ENCODE measurements around the gene SV2C. TPM values are rescaled to one million over a fixed set of nuclear protein-coding genes. Genes with fewer than 3 reads are reported as not detected.
"Not testable (repeated sequence)": the region's sequence is repeated elsewhere in the genome, so short reads cannot be mapped to it uniquely, and the experiment has no call there.

SV2C gene
- total RNA-seq: under 1 TPM; 0.14 TPM

- peaks cover 14 to 24% of the 10 kb centered on the region in 2 donors for H3K4me1 ChIP-seq (ENCODE audit: control insufficient read depth in 1 of 2, low read depth in 2 of 2)
- ATAC-seq (ENCODE audit: insufficient number of reproducible peaks, low FRiP score, low read depth): no peak
- TF ChIP-seq CTCF (IDR thresholded peaks at IDR 0.05): no peak
- no peaks in the 10 kb centered on the region for H3K27me3 ChIP-seq (replicated peaks; ENCODE audit: insufficient read depth)
- no peak for DNase-seq (ENCODE audit: low spot score)
- H3K27ac ChIP-seq: no peak within 1 kb of the TSS
- no peaks in the 10 kb centered on the region for H3K36me3 ChIP-seq
- peak within 1 kb of the TSS; percentile 50 for H3K4me3 ChIP-seq
- H3K9me3 ChIP-seq: no peaks in the 10 kb centered on the region
Observed at GRCh38 chr5:76082772-76083554, at the start of gene SV2C. SV2C (plus strand) TSS chr5:76083383; CDS start chr5:76131751, 48,368 bp downstream.

GRCh38 chr5:76037736-76038151, 45.4 kb upstream of the SV2C start:
- not testable (repeated sequence) for H3K9me3 ChIP-seq; ATAC-seq (ENCODE audit: insufficient number of reproducible peaks, low FRiP score, low read depth); H3K4me1 ChIP-seq (ENCODE audit: control insufficient read depth in 1 of 2, low read depth in 2 of 2); DNase-seq (ENCODE audit: low spot score); H3K4me3 ChIP-seq; H3K27ac ChIP-seq; H3K36me3 ChIP-seq; H3K27me3 ChIP-seq (replicated peaks; ENCODE audit: insufficient read depth)

GRCh38 chr5:76038212-76038611, 45.0 kb upstream of the SV2C start:
- H3K4me3 ChIP-seq: no peak overlapping the region
- no peaks in the 10 kb centered on the region for H3K36me3 ChIP-seq
- no peaks in the 10 kb centered on the region for H3K27me3 ChIP-seq (replicated peaks; ENCODE audit: insufficient read depth)
- no peak overlapping the region for H3K27ac ChIP-seq
- TF ChIP-seq CTCF (IDR thresholded peaks at IDR 0.05): no peak
- H3K9me3 ChIP-seq: no peaks in the 10 kb centered on the region
- DNase-seq (ENCODE audit: low spot score): no peak
- no peak for ATAC-seq (ENCODE audit: insufficient number of reproducible peaks, low FRiP score, low read depth)
- no peaks in the 10 kb centered on the region for H3K4me1 ChIP-seq (ENCODE audit: control insufficient read depth in 1 of 2, low read depth in 2 of 2)

GRCh38 chr5:76040806-76041205, 42.4 kb upstream of the SV2C start:
- H3K4me1 ChIP-seq (ENCODE audit: control insufficient read depth in 1 of 2, low read depth in 2 of 2): no peaks in the 10 kb centered on the region
- H3K27ac ChIP-seq: no peak overlapping the region
- DNase-seq (ENCODE audit: low spot score) (no peak), ATAC-seq (ENCODE audit: insufficient number of reproducible peaks, low FRiP score, low read depth) (no peak)
- no peak overlapping the region for H3K4me3 ChIP-seq
- no peaks in the 10 kb centered on the region for H3K27me3 ChIP-seq (replicated peaks; ENCODE audit: insufficient read depth)
- H3K36me3 ChIP-seq: no peaks in the 10 kb centered on the region
- TF ChIP-seq CTCF (IDR thresholded peaks at IDR 0.05): no peak
- H3K9me3 ChIP-seq: no peaks in the 10 kb centered on the region

GRCh38 chr5:76041863-76042262, 41.3 kb upstream of the SV2C start:
- ATAC-seq (ENCODE audit: insufficient number of reproducible peaks, low FRiP score, low read depth): no peak
- no peak for TF ChIP-seq CTCF (IDR thresholded peaks at IDR 0.05)
- H3K9me3 ChIP-seq: no peaks in the 10 kb centered on the region
- H3K27me3 ChIP-seq (replicated peaks; ENCODE audit: insufficient read depth): no peaks in the 10 kb centered on the region
- no peak overlapping the region for H3K4me3 ChIP-seq
- H3K36me3 ChIP-seq: no peaks in the 10 kb centered on the region
- no peak for DNase-seq (ENCODE audit: low spot score)
- no peak overlapping the region for H3K27ac ChIP-seq
- H3K4me1 ChIP-seq (ENCODE audit: control insufficient read depth in 1 of 2, low read depth in 2 of 2): no peaks in the 10 kb centered on the region

GRCh38 chr5:76046741-76047140, 36.4 kb upstream of the SV2C start:
- Histone ChIP-seq H3K36me3 (no peaks in the 10 kb centered on the region), H3K27ac (no peak overlapping the region), H3K9me3 (no peaks in the 10 kb centered on the region), H3K4me1 (ENCODE audit: control insufficient read depth in 1 of 2, low read depth in 2 of 2) (no peaks in the 10 kb centered on the region), H3K4me3 (no peak overlapping the region), H3K27me3 (replicated peaks; ENCODE audit: insufficient read depth) (no peaks in the 10 kb centered on the region)
- no peak for DNase-seq (ENCODE audit: low spot score)
- no peak for ATAC-seq (ENCODE audit: insufficient number of reproducible peaks, low FRiP score, low read depth)
- TF ChIP-seq CTCF (IDR thresholded peaks at IDR 0.05): no peak

Data from thoracic aorta (tissue), 2 donors.